Fibroblast of peridontal ligament (primary cell): ENCODE measurements around the gene POTEH.
"Not testable (repeated sequence)": the region's sequence is repeated elsewhere in the genome, so short reads cannot be mapped to it uniquely, and the experiment has no call there.

Experiments
- DNase-seq: peaks from one replicate; pipeline ENCODE4 v3.0.0-alpha.2; 2010; ENCODE audit errors: extremely low read depth

Gene POTEH

DNA sequence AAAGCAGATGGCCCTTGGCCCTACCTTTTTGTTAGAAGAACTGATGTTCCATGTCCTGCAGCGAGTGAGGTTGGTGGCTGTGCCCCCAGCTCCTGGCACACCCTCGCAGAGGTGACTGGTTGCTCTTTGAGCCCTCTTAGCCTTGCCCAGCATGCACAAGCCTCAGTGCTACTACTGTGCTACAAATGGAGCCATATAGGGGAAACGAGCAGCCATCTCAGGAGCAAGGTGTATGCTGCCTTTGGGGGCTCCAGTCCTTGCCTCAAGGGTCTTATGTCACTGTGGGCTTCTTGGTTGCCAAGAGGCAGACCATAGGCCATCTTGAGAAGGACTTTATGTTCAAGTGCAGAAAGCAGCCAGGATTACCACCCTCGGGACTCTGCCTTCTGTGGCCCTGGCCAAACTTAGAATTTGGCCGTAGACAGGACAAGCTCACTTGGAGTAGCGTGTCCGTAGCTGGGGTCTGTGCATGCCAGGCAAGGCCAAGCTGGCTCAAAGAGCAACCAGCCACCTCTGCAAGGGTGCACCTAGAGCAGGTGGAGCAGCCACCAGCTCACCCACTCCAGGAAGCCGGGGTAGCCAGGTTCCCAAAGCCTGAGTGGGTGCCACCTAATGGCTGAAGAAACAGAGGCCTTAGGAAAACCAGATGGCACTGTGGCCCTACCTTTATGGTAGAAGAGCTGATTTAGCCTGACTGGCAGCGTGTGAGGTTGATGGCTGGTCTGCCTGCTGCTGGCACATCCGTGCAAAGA, 48.5 kb downstream of the POTEH start:
- DNase-seq = not testable (repeated sequence)

- not testable (repeated sequence) for DNase-seq
These were observed 49.1 kb downstream of the POTEH start for GRCh38 chr22:15738909-15739391.

DNA sequence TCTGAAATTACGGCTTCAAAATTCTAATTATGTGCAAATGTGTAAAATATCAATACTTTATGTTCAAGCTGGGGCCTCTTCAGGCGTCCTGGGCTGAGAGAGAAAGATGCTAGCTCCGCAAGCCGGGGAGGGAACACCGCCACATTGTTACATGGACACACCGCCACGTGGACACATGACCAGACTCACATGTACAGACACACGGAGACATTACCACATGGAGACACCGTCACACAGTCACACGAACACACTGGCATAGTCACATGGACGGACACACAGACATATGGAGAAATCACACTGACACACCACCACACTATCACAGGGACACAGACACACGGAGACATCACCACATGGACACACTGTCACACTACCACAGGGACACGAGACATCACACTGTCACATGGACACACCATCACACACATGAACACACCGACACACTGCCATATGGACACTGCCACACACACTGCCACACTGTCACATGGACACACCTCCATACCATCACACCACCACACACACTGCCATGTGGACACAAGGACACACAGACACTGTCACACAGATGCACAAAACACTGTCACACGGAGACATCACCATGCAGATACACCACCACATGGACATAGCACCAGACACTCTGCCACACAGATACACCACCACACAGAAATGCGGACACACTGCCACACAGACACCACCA, 58.0 kb downstream of the POTEH start:
- DNase-seq = not testable (repeated sequence)

GRCh38 chr22:15749181-15749970, 59.5 kb downstream of the POTEH start:
- DNase-seq = not testable (repeated sequence)

GRCh38 chr22:15759443-15760097, 69.7 kb downstream of the POTEH start:
- not testable (repeated sequence) for DNase-seq

DNA sequence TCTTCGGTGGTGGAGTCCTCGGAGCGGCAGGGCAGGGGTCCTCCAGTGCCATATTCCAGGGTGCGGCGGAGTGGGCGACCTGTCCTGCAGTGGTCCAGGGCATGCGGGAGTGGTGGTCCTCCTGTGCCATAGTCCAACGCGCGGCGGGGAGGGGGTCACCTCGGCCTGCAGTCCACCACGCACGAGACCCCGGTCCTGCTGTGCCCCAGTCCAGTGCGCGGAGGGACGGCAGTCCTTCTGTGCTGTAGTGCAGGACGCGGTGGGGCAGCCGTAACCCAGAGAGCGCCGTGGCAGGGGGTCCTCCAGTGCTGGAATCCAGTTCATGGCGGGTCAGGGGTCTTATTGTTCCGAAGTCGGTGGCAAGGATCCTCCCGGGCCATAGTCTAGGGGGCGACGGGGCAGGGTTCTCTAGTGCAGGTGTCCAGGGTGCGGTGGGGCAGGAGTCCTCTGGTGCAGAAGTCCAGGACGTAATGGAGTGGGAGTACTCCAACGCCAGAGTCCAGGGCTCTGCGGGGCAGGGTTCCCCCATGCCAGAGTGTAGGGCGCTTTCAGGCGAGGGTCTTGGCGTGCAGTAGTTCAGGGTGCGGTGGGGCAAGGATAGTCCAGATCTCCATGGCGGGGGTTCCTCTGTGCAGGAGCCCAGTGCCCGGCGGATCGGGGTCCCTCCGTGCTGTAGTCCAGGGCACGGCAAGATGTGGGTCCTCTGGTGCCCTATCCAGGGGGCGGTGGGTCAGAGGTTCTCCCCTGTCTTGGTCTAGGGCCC, 70.7 kb downstream of the POTEH start:
- DNase-seq = not testable (repeated sequence)

DNA sequence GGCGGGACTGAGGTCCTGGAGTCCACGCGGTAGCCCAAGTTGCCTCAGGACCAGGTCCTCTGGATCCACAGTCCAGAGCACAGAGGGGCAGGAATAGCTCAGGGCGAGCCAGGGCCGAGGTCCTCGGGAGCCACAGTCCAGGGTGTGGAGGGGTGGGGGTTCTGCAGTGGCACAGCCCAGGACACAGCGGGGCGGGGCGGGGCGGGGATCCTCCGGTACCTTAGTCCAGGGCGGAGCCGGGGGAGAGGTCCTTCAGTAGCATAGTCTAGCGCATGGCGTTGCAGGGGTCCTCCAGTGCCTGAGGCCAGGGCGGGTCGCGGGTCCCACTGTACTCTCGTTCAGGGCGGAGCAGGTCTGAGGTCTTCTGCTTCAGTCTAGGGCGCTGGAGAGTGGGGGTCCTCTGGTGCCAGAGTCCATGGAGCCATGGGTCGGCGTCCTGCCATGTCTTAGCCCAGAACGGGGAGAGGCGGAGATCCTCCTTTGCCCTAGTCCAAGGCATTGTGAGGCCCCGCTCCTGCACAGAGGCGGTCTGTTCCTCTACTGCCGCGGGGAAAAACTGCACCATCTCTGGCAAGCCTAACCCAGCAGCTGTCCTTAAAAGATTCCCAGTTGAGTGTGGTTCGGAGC, 71.4 kb downstream of the POTEH start:
- DNase-seq = not testable (repeated sequence)

DNA sequence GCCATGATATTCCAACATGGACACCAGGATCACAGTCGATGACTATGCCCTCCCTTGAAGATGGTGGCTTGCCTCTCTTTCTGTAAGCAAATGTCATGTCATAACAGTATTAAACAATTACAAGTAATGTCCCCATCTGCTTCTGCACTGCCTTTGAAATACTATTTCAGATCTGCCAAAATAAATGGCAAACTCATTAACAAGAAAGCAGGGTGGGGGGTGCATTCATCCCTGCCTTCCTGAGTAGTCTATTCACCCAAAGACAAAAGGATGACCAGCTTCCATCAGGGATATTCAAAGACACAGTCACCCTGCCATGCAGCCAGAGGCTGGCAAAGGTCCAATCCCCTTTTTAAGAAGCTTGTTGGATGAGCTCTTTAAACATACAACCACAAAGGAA, 73.7 kb downstream of the POTEH start:
- DNase-seq = not testable (repeated sequence)
